C4-2B (cell line): ENCODE data around the gene DNAJA3.

Experiments
- ZFX ChIP-seq: fragments of 450-650 bp; IDR thresholded peaks from 2 replicates; pipeline ENCODE4 v1.6.1; 2017
- TF ChIP-seq, protein P1 (sequence below): fragments of 450-650 bp; conservative IDR thresholded peaks from 2 replicates; pipeline ENCODE4 v1.5.1; 2017; ENCODE audit warnings: mild to moderate bottlenecking

DNA sequence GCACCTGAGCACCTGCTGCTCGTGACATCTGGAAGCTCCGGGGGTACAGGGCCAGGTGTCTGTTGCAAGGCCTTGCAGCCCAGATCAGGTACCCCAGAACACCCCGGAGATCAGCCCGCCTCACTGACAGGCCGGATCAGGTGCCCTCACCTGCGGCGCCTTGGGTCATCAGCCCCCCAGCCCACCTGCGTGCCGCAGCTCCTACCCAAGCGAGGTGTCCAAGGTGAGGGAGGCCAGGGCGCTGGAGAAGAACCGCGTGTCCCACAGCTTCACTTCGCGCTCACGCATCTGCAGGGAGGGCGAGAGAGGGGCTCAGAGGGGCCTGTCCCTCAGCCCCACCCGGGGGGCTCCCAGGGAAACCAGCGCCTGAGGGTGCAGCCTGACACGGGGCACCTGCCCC is 37.9 kb upstream of the DNAJA3 start:
- TF ChIP-seq, protein P1, sequence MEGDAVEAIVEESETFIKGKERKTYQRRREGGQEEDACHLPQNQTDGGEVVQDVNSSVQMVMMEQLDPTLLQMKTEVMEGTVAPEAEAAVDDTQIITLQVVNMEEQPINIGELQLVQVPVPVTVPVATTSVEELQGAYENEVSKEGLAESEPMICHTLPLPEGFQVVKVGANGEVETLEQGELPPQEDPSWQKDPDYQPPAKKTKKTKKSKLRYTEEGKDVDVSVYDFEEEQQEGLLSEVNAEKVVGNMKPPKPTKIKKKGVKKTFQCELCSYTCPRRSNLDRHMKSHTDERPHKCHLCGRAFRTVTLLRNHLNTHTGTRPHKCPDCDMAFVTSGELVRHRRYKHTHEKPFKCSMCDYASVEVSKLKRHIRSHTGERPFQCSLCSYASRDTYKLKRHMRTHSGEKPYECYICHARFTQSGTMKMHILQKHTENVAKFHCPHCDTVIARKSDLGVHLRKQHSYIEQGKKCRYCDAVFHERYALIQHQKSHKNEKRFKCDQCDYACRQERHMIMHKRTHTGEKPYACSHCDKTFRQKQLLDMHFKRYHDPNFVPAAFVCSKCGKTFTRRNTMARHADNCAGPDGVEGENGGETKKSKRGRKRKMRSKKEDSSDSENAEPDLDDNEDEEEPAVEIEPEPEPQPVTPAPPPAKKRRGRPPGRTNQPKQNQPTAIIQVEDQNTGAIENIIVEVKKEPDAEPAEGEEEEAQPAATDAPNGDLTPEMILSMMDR: no peak
- TF ChIP-seq ZFX: no peak
